GM23338 (cell line): ENCODE results near the gene KIRREL3. TPM values are rescaled to one million over a fixed set of nuclear protein-coding genes. Genes with fewer than 3 reads are reported as not detected.
A peak's percentile ranks its signal among the peaks of the same experiment; 100 is the strongest.

Source experiments
- ATAC-seq: fragments of 200-7000 bp; cut with Tn5 transposase; 3 replicates; pipeline ENCODE4 v1.9.1; 2020
- DNase-seq: peaks from one replicate; pipeline ENCODE4 v3.0.0-alpha.2; 2015; ENCODE audit warnings: low spot score
- H2AFZ ChIP-seq: fragments of 200-600 bp; sonication (generic); 2 replicates; pipeline ENCODE4 v1.8.0; 2016; ENCODE audit warnings: antibody characterized with exemption, mild to moderate bottlenecking, moderate library complexity
- H3F3A ChIP-seq: fragments of 200-600 bp; sonication (generic); replicated peaks from 2 replicates; pipeline ENCODE4 v1.8.0; 2017; ENCODE audit warnings: antibody characterized with exemption, mixed run types, low read depth
- H3K27ac ChIP-seq: fragments of 200-600 bp; sonication (generic); 2 replicates; pipeline ENCODE4 v1.6.1; 2016; ENCODE audit warnings: low read depth
- H3K27me3 ChIP-seq: fragments of 200-600 bp; sonication (generic); 2 replicates; pipeline ENCODE4 v1.8.0; 2016; ENCODE audit warnings: mild to moderate bottlenecking, mixed run types, moderate library complexity; ENCODE audit not compliant: insufficient read depth
- H3K36me3 ChIP-seq: fragments of 200-600 bp; sonication (generic); 2 replicates; pipeline ENCODE4 v1.8.0; 2016; ENCODE audit warnings: mild to moderate bottlenecking; ENCODE audit not compliant: insufficient read depth
- H3K4me1 ChIP-seq: fragments of 200-600 bp; sonication (generic); 2 replicates; pipeline ENCODE4 v1.8.0; 2016; ENCODE audit warnings: mild to moderate bottlenecking, moderate library complexity; ENCODE audit not compliant: insufficient read depth
- H3K4me2 ChIP-seq: fragments of 200-600 bp; sonication (generic); 2 replicates; pipeline ENCODE4 v1.7.1; 2017; ENCODE audit warnings: mixed run types
- H3K4me3 ChIP-seq: fragments of 200-600 bp; sonication (generic); 2 replicates; pipeline ENCODE4 v1.6.1; 2016; ENCODE audit warnings: mixed run types
- H3K79me2 ChIP-seq: fragments of 200-600 bp; sonication (generic); replicated peaks from 2 replicates; pipeline ENCODE4 v1.8.0; 2017; ENCODE audit warnings: mild to moderate bottlenecking; ENCODE audit not compliant: insufficient read depth
- H3K9me2 ChIP-seq: fragments of 200-600 bp; sonication (generic); 2 replicates; pipeline ENCODE4 v1.8.0; 2017; ENCODE audit not compliant: insufficient read depth
- H4K20me1 ChIP-seq: fragments of 200-600 bp; sonication (generic); replicated peaks from 2 replicates; pipeline ENCODE4 v1.8.0; 2017; ENCODE audit warnings: mild to moderate bottlenecking; ENCODE audit not compliant: insufficient read depth
- H3K27ac Mint-ChIP-seq: 2 replicates; pipeline ENCODE4 v1.8.0; 2020; ENCODE audit warnings: inconsistent platforms, mild to moderate bottlenecking, moderate library complexity, mixed read lengths
- H3K27me3 Mint-ChIP-seq: 3 replicates; pipeline ENCODE4 v1.8.0; 2022; ENCODE audit warnings: low read depth, mild to moderate bottlenecking, moderate library complexity, mixed read lengths, inconsistent platforms; ENCODE audit not compliant: insufficient read depth, poor library complexity
- H3K36me3 Mint-ChIP-seq: 3 replicates; pipeline ENCODE4 v1.8.0; 2021; ENCODE audit warnings: low read depth, mild to moderate bottlenecking, inconsistent platforms, moderate library complexity, mixed read lengths
- H3K4me1 Mint-ChIP-seq: 3 replicates; pipeline ENCODE4 v1.8.0; 2020; ENCODE audit warnings: mild to moderate bottlenecking, inconsistent platforms, mixed read lengths
- H3K4me3 Mint-ChIP-seq: 3 replicates; pipeline ENCODE4 v1.8.0; 2021; ENCODE audit warnings: moderate library complexity, mild to moderate bottlenecking, inconsistent platforms, mixed read lengths
- H3K9me3 Mint-ChIP-seq: 3 replicates; pipeline ENCODE4 v1.8.0; 2020; ENCODE audit warnings: moderate library complexity, mild to moderate bottlenecking, inconsistent platforms, mixed read lengths
- CREB1 ChIP-seq: fragments of 250-450 bp; sonication (Bioruptor Pico); IDR thresholded peaks from 2 replicates; pipeline ENCODE4 v1.5.0; 2020; ENCODE audit warnings: low read depth, mild to moderate bottlenecking, moderate library complexity
- EZH2 ChIP-seq: fragments of 200-600 bp; sonication (generic); IDR thresholded peaks from one replicate; pipeline ENCODE4 v1.8.0; 2017; ENCODE audit warnings: antibody characterized with exemption, mild to moderate bottlenecking, low read depth; ENCODE audit not compliant: unreplicated experiment
- EZH2phosphoT487 ChIP-seq: fragments of 200-600 bp; sonication (generic); IDR thresholded peaks from one replicate; pipeline ENCODE4 v1.8.1; 2018; ENCODE audit warnings: antibody characterized with exemption; ENCODE audit not compliant: unreplicated experiment
- JUNB ChIP-seq: IDR thresholded peaks from one replicate; pipeline ENCODE4 v1.6.1; 2016; ENCODE audit warnings: antibody characterized with exemption; ENCODE audit not compliant: unreplicated experiment
- NANOG ChIP-seq: IDR thresholded peaks from 2 replicates; pipeline ENCODE4 v1.6.1; 2016; ENCODE audit warnings: antibody characterized with exemption, borderline replicate concordance
- POLR2AphosphoS5 ChIP-seq: IDR thresholded peaks from 2 replicates; pipeline ENCODE4 v1.6.1; 2016; ENCODE audit warnings: antibody characterized with exemption, low read depth
- ZNF114 ChIP-seq: fragments of 250-450 bp; sonication (Bioruptor Pico); IDR thresholded peaks from 2 replicates; pipeline ENCODE4 v1.5.0; 2020; ENCODE audit warnings: mild to moderate bottlenecking, moderate library complexity
- ZNF331 ChIP-seq: fragments of 250-450 bp; sonication (Bioruptor Pico); IDR thresholded peaks from 2 replicates; pipeline ENCODE4 v1.5.0; 2020; ENCODE audit warnings: low read depth, mild to moderate bottlenecking, moderate library complexity
- ZNF462 ChIP-seq: fragments of 250-450 bp; sonication (Bioruptor Pico); IDR thresholded peaks from 2 replicates; pipeline ENCODE4 v1.5.0; 2020; ENCODE audit warnings: mild to moderate bottlenecking, moderate library complexity
- polyA plus RNA-seq: library from polyadenylated mRNA; unstranded; fragments of >200 nt; fragmentation: Nextera tagmentation; extraction: Ambion mirVana; gene quantifications from 2 replicates; pipeline ENCODE4 v1.2.1, GENCODE V29; 2016
- total RNA-seq: library from RNA; depleted of rRNA; stranded (reverse); fragments of >200 nt; shearing (Covaris generic); gene quantifications from 2 replicates; pipeline ENCODE4 v1.2.3, GENCODE V29; 2014
- TF ChIP-seq, protein P1 (sequence below): IDR thresholded peaks from one replicate; pipeline ENCODE4 v1.6.1; 2018; ENCODE audit warnings: antibody characterized with exemption; ENCODE audit not compliant: unreplicated experiment
- TF ChIP-seq, protein P2 (sequence below), 2 experiments: fragments of 200-600 bp in 1 of 2; sonication (generic) in 1 of 2; conservative IDR thresholded peaks; 2 replicates each; pipeline versions ENCODE4 v1.5.1 to v1.6.1; 2016 to 2017; ENCODE audit warnings: antibody characterized with exemption in 2 of 2, low read depth in 2 of 2, mild to moderate bottlenecking in 2 of 2, moderate library complexity in 1 of 2

The KIRREL3 gene
- total and polyA plus RNA-seq, 2 experiments from 2014 or later = 0.13 to 1.5 TPM

DNA sequence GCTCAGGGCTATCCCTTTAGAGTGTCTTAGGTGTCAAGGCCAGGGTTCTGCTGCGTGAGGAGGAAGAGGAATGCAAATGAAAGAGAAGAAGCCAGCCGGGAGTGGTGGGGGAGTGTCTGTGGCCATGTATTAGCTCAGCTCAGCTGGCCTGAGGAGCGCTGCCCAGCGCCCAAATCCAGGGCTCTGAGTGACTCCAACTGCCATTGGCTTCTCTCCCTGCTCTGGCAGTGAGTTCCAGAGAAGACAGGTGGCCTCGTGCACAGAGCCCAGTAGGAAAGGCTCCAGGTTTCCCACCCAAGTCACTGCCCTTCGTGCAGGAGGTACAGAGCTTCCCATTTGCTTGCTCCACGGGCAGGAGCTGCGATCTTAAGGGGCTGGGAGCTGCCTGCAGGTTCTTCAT, 302.0 kb downstream of the KIRREL3 start:
- no peaks in the 10 kb centered on the region for H3K36me3 ChIP-seq
- ATAC-seq (peak; percentile 29), DNase-seq (no peak)
- no peak for TF ChIP-seq POLR2AphosphoS5
- TF ChIP-seq ZNF331 (CRISPR knock-in tag) = no peak
- H4K20me1 ChIP-seq = no peaks in the 10 kb centered on the region
- H3K27me3 ChIP-seq = no peaks in the 10 kb centered on the region
- no peak overlapping the region for H3K4me3 ChIP-seq
- H3K4me3 Mint-ChIP-seq = no peak overlapping the region
- H3K4me1 ChIP-seq = peaks cover 4% of the 10 kb centered on the region; the same call in 1 of the 2 replicates
- H3F3A ChIP-seq = no peaks in the 10 kb centered on the region
- H3K9me2 ChIP-seq = no peaks in the 10 kb centered on the region
- H3K79me2 ChIP-seq = no peaks in the 10 kb centered on the region
- 0 out of 2 replicates have a peak overlapping the region, but pooled peaks have one; percentile 14 for H3K4me2 ChIP-seq
- H3K27ac ChIP-seq = no peak overlapping the region
- no peak overlapping the region for H3K27ac Mint-ChIP-seq
- H2AFZ ChIP-seq = 0 out of 2 replicates have a peak overlapping the region, but pooled peaks have one; percentile 23
- no peaks in the 10 kb centered on the region for H3K36me3 Mint-ChIP-seq
- no peaks in the 10 kb centered on the region for H3K9me3 Mint-ChIP-seq
- peaks cover 8% of the 10 kb centered on the region for H3K27me3 Mint-ChIP-seq
- peaks cover 51% of the 10 kb centered on the region for H3K4me1 Mint-ChIP-seq

DNA sequence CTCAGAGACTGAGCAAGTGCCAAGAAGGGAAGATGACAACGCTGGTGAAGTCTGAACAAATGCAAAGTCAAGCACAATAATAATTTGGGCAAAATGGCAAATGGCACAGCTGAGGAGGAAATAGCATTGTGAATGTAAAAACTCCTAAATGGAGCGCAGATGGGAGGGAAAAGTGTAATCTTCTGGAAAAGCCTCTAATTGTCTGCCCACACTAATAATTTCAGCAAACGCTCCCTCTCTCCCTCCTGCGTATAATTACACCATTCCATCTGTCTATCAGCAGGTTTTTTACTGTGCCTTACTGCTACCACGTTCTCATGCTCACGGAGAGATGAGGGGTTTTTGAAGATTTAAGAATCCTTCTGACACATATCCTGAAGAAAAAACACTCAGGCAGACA, 302.6 kb downstream of the KIRREL3 start:
- H3K27me3 Mint-ChIP-seq = peaks cover 8% of the 10 kb centered on the region
- Histone ChIP-seq H3K4me2 (0 out of 2 replicates have a peak overlapping the region, but pooled peaks have one; percentile 14), H3K79me2 (no peaks in the 10 kb centered on the region), H4K20me1 (no peaks in the 10 kb centered on the region), H3K4me3 (no peak overlapping the region), H3K27me3 (no peaks in the 10 kb centered on the region), H3F3A (no peaks in the 10 kb centered on the region), H3K27ac (no peak overlapping the region), H2AFZ (no peak overlapping the region), H3K4me1 (peaks cover 4% of the 10 kb centered on the region; the same call in 1 of the 2 replicates), H3K36me3 (no peaks in the 10 kb centered on the region), H3K9me2 (no peaks in the 10 kb centered on the region)
- H3K4me3 Mint-ChIP-seq = no peak overlapping the region
- ATAC-seq (no peak), DNase-seq (no peak)
- H3K9me3 Mint-ChIP-seq = no peaks in the 10 kb centered on the region
- no peaks in the 10 kb centered on the region for H3K36me3 Mint-ChIP-seq
- peaks cover 45% of the 10 kb centered on the region for H3K4me1 Mint-ChIP-seq
- no peak overlapping the region for H3K27ac Mint-ChIP-seq
- TF ChIP-seq CREB1 (CRISPR knock-in tag) = no peak
- TF ChIP-seq ZNF114 (CRISPR knock-in tag) = no peak
- TF ChIP-seq JUNB = no peak
- no peak for TF ChIP-seq NANOG
- no peak for TF ChIP-seq EZH2phosphoT487
- no peak for TF ChIP-seq ZNF462 (CRISPR knock-in tag)
- TF ChIP-seq, protein P1, sequence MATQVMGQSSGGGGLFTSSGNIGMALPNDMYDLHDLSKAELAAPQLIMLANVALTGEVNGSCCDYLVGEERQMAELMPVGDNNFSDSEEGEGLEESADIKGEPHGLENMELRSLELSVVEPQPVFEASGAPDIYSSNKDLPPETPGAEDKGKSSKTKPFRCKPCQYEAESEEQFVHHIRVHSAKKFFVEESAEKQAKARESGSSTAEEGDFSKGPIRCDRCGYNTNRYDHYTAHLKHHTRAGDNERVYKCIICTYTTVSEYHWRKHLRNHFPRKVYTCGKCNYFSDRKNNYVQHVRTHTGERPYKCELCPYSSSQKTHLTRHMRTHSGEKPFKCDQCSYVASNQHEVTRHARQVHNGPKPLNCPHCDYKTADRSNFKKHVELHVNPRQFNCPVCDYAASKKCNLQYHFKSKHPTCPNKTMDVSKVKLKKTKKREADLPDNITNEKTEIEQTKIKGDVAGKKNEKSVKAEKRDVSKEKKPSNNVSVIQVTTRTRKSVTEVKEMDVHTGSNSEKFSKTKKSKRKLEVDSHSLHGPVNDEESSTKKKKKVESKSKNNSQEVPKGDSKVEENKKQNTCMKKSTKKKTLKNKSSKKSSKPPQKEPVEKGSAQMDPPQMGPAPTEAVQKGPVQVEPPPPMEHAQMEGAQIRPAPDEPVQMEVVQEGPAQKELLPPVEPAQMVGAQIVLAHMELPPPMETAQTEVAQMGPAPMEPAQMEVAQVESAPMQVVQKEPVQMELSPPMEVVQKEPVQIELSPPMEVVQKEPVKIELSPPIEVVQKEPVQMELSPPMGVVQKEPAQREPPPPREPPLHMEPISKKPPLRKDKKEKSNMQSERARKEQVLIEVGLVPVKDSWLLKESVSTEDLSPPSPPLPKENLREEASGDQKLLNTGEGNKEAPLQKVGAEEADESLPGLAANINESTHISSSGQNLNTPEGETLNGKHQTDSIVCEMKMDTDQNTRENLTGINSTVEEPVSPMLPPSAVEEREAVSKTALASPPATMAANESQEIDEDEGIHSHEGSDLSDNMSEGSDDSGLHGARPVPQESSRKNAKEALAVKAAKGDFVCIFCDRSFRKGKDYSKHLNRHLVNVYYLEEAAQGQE = no peak
- TF ChIP-seq, protein P2, sequence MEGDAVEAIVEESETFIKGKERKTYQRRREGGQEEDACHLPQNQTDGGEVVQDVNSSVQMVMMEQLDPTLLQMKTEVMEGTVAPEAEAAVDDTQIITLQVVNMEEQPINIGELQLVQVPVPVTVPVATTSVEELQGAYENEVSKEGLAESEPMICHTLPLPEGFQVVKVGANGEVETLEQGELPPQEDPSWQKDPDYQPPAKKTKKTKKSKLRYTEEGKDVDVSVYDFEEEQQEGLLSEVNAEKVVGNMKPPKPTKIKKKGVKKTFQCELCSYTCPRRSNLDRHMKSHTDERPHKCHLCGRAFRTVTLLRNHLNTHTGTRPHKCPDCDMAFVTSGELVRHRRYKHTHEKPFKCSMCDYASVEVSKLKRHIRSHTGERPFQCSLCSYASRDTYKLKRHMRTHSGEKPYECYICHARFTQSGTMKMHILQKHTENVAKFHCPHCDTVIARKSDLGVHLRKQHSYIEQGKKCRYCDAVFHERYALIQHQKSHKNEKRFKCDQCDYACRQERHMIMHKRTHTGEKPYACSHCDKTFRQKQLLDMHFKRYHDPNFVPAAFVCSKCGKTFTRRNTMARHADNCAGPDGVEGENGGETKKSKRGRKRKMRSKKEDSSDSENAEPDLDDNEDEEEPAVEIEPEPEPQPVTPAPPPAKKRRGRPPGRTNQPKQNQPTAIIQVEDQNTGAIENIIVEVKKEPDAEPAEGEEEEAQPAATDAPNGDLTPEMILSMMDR (conservative IDR thresholded peaks at IDR 0.05; ENCODE audit: low read depth in 2 of 2) = no peak
- no peak for TF ChIP-seq POLR2AphosphoS5
- TF ChIP-seq EZH2 = no peak
- no peak for TF ChIP-seq ZNF331 (CRISPR knock-in tag)
